GM23248 (cell line): Measurements from ENCODE around the gene ARID1B. TPM values are rescaled to one million over a fixed set of nuclear protein-coding genes. Genes with fewer than 3 reads are reported as not detected.

Source experiments
- DNase-seq: peaks from one replicate; pipeline ENCODE4 v3.0.0-alpha.2; 2015
- H2AFZ ChIP-seq: fragments of 200-600 bp; sonication (generic); 2 replicates; pipeline ENCODE4 v1.6.1; 2016; ENCODE audit warnings: antibody characterized with exemption
- H3F3A ChIP-seq: fragments of 200-600 bp; sonication (generic); 2 replicates; pipeline ENCODE4 v1.6.1; 2016; ENCODE audit warnings: mild to moderate bottlenecking, antibody characterized with exemption, mixed run types; ENCODE audit not compliant: insufficient read depth
- H3K27ac ChIP-seq: fragments of 200-600 bp; sonication (generic); 2 replicates; pipeline ENCODE4 v1.5.1; 2016; ENCODE audit warnings: mild to moderate bottlenecking
- H3K27me3 ChIP-seq: fragments of 200-600 bp; sonication (generic); replicated peaks from 2 replicates; pipeline ENCODE4 v1.6.1; 2016; ENCODE audit warnings: mild to moderate bottlenecking; ENCODE audit not compliant: insufficient read depth
- H3K36me3 ChIP-seq: fragments of 200-600 bp; sonication (generic); 2 replicates; pipeline ENCODE4 v1.6.1; 2016; ENCODE audit warnings: low read depth, mild to moderate bottlenecking
- H3K4me1 ChIP-seq: fragments of 200-600 bp; sonication (generic); 2 replicates; pipeline ENCODE4 v1.6.1; 2016; ENCODE audit warnings: mild to moderate bottlenecking; ENCODE audit not compliant: insufficient read depth
- H3K4me2 ChIP-seq: fragments of 200-600 bp; sonication (generic); one replicate; pipeline ENCODE4 v1.6.1; 2016; ENCODE audit warnings: mild to moderate bottlenecking; ENCODE audit not compliant: unreplicated experiment
- H3K4me3 ChIP-seq: fragments of 200-600 bp; sonication (generic); 2 replicates; pipeline ENCODE4 v1.5.1; 2016; ENCODE audit warnings: mild to moderate bottlenecking
- H3K79me2 ChIP-seq: fragments of 200-600 bp; sonication (generic); 2 replicates; pipeline ENCODE4 v1.6.1; 2016; ENCODE audit warnings: mild to moderate bottlenecking; ENCODE audit not compliant: insufficient read depth
- H3K9ac ChIP-seq: fragments of 200-600 bp; sonication (generic); 2 replicates; pipeline ENCODE4 v1.6.1; 2016; ENCODE audit warnings: mild to moderate bottlenecking
- H3K9me2 ChIP-seq: fragments of 200-600 bp; sonication (generic); 2 replicates; pipeline ENCODE4 v1.6.1; 2016; ENCODE audit warnings: mixed run types, mild to moderate bottlenecking, moderate library complexity; ENCODE audit not compliant: insufficient read depth
- H3K9me3 ChIP-seq: fragments of 200-600 bp; sonication (generic); one replicate; pipeline ENCODE4 v1.6.1; 2017; ENCODE audit warnings: low read depth
- H4K20me1 ChIP-seq: fragments of 200-600 bp; sonication (generic); 2 replicates; pipeline ENCODE4 v1.6.0; 2016; ENCODE audit not compliant: insufficient read depth
- EZH2 ChIP-seq: fragments of 200-600 bp; sonication (generic); IDR thresholded peaks from 2 replicates; pipeline ENCODE4 v1.6.1; 2018; ENCODE audit warnings: antibody characterized with exemption, mild to moderate bottlenecking; ENCODE audit not compliant: insufficient read depth, poor library complexity, severe bottlenecking
- EZH2phosphoT487 ChIP-seq: fragments of 200-600 bp; sonication (generic); IDR thresholded peaks from 2 replicates; pipeline ENCODE4 v1.6.1; 2018; ENCODE audit warnings: antibody characterized with exemption, moderate library complexity, mild to moderate bottlenecking, low read depth; ENCODE audit not compliant: insufficient read depth
- WGBS, 2 experiments: methylation state at CpG; one replicate each; pipeline ENCODE4 v1.1.6; 2015 to 2017; ENCODE audit warnings: low lambda C conversion rate in 2 of 2, low coverage in 1 of 2; ENCODE audit errors: missing lambda C conversion rate in 2 of 2; 5-methylcytosine and 5-hydroxymethylcytosine counted together
- in situ Hi-C: fragments of 300-500 bp; cut with MboI; formaldehyde crosslinking; loops from 2 replicates; pipeline ENCODE4 v1.15.0; 2020
- polyA plus RNA-seq: library from polyadenylated mRNA; unstranded; fragments of >200 nt; fragmentation: Nextera tagmentation; extraction: Ambion mirVana; gene quantifications from 2 replicates; pipeline ENCODE4 v1.2.1, GENCODE V29; 2016
- total RNA-seq: library from RNA; depleted of rRNA; stranded (reverse); fragments of >200 nt; shearing (Covaris generic); gene quantifications from 2 replicates; pipeline ENCODE4 v1.2.3, GENCODE V29; 2014

The ARID1B gene
- total and polyA plus RNA-seq, 2 experiments from 2014 or later, result 19.3 to 21.2 TPM

DNA sequence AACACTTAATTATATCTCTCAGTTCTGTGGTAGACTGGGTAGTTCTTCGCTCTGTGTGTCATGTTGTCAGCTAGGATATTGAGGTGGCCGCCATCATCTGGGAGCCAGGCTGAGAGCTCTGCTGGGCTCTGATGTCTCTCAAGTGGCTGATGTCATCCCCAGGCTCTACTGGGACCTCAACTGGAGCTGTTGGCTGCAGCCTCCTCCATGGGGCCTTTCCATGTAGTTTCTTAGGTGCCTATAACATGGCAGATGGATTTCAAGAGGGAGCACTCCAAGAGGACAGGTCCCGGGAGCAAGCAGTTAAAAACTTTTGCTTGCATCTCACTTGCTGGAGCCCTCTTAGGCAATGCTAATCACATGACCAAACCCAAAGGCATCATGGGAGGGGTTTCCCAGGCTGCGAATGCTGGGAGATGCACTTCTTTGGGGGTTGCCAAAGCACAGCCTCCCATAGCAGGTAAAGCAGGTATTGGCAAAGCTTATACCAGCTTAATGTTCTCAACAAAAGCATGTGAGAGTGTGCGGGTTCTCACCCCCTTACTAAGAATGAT is 416.3 kb downstream of the ARID1B start:
- no peak for DNase-seq
- H3K9ac ChIP-seq, result no peak overlapping the region
- H3K27ac ChIP-seq, result no peak overlapping the region
- H3K4me2 ChIP-seq, result no peak overlapping the region
- TF ChIP-seq EZH2phosphoT487 (no peak), EZH2 (no peak)
- H3K9me2 ChIP-seq, result no peaks in the 10 kb centered on the region
- in situ Hi-C loops, result loop anchor here (25.0 kb wide), 1 partner anchor 631 kb away; no protein-coding TSS in a partner anchor
- no peaks in the 10 kb centered on the region for H3K9me3 ChIP-seq
- H3K79me2 ChIP-seq, result no peaks in the 10 kb centered on the region
- H3K27me3 ChIP-seq, result no peaks in the 10 kb centered on the region
- H3F3A ChIP-seq, result no peaks in the 10 kb centered on the region
- peaks cover 36% of the 10 kb centered on the region for H3K36me3 ChIP-seq
- H3K4me1 ChIP-seq, result no peaks in the 10 kb centered on the region
- no peaks in the 10 kb centered on the region for H4K20me1 ChIP-seq
- no peak overlapping the region for H2AFZ ChIP-seq
- H3K4me3 ChIP-seq, result no peak overlapping the region
- WGBS, 2 experiments, result 98 to 99% methylated on average over 5 of the region's 5 CpGs

DNA sequence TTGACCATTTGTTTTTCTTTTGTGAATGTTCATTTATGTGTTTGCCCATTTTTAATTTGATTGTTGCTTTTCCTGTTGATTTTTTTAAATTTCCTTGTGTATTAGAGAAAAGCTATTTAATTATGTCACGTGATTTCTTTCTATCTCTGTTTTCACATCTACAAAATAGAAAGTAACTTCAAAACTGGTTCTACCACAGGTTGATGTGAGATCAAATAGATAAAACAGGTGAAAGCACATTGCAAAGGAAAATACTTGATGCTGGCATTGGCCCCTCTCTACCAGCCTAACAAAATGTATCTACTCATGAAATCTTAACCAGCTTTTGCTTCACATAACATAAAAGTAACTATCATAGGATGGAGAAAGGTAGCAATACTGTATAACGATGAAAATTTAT is 416.9 kb downstream of the ARID1B start:
- in situ Hi-C loops, result loop anchor here (25.0 kb wide), 1 partner anchor 632 kb away; no protein-coding TSS in a partner anchor
- H3K36me3 ChIP-seq, result peaks cover 36% of the 10 kb centered on the region
- H3K4me1 ChIP-seq, result no peaks in the 10 kb centered on the region
- no peaks in the 10 kb centered on the region for H3K9me3 ChIP-seq
- H3K9me2 ChIP-seq, result no peaks in the 10 kb centered on the region
- no peak overlapping the region for H2AFZ ChIP-seq
- TF ChIP-seq EZH2phosphoT487, result no peak
- TF ChIP-seq EZH2, result no peak
- H3K4me2 ChIP-seq, result no peak overlapping the region
- no peaks in the 10 kb centered on the region for H4K20me1 ChIP-seq
- no peaks in the 10 kb centered on the region for H3K27me3 ChIP-seq
- H3K9ac ChIP-seq, result no peak overlapping the region
- DNase-seq, result no peak
- H3K27ac ChIP-seq, result no peak overlapping the region
- H3F3A ChIP-seq, result no peaks in the 10 kb centered on the region
- no peaks in the 10 kb centered on the region for H3K79me2 ChIP-seq
- WGBS, 2 experiments, result 99 to 100% methylated on average over 2 of the region's 2 CpGs
- no peak overlapping the region for H3K4me3 ChIP-seq

DNA sequence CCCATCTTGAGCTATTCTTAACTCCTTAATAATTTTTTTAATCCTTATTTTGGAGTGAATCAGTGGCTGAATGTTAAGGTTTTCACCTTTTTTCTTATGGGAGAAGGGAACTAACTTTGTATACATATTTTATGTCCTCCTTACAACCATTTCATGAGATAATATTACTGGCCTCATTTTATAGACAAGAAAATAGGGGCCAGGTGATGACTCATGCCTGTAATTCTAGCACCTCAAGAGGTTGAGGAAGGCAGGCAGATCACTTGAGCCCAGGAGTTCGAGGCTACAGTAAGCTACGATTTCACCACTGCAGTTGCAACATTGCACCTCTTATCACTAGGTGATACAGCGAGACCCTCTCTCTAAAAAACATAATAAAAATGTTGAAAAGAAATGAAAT is 417.5 kb downstream of the ARID1B start:
- Histone ChIP-seq H4K20me1 (no peaks in the 10 kb centered on the region), H3K9me2 (no peaks in the 10 kb centered on the region), H3K9ac (no peak overlapping the region), H3K4me1 (no peaks in the 10 kb centered on the region), H3K27me3 (no peaks in the 10 kb centered on the region), H3F3A (no peaks in the 10 kb centered on the region), H3K4me3 (no peak overlapping the region), H3K79me2 (no peaks in the 10 kb centered on the region), H3K4me2 (no peak overlapping the region), H3K9me3 (no peaks in the 10 kb centered on the region), H3K36me3 (peaks cover 30% of the 10 kb centered on the region), H2AFZ (no peak overlapping the region), H3K27ac (no peak overlapping the region)
- peak; percentile 36 for DNase-seq
- 96 to 97% methylated on average over 3 of the region's 3 CpGs for WGBS, 2 experiments
- TF ChIP-seq EZH2phosphoT487, result no peak
- no peak for TF ChIP-seq EZH2
- in situ Hi-C loops, result loop anchor here (25.0 kb wide), 1 partner anchor 632 kb away; no protein-coding TSS in a partner anchor

DNA sequence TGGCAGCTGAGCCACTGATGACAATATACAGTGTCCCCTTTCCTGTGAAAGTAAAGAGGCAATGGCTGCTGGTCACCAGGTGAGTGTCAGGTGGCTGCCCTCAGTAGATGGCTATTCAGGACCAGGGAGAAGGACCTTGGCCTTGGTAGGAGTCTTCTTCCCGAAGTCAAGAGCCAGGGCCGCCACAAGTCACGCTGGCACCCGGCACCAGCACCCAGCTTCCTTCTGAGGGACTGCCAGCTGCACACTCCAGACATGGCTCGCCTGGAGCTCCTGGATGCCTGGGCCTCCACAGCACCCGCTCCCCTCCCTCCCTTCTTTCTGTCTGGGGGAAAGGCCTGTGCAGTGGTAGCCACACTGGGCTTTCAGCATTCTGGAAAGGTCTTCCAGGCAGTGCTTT is 419.2 kb downstream of the ARID1B start:
- Histone ChIP-seq H3K27ac (no peak overlapping the region), H3K4me1 (no peaks in the 10 kb centered on the region), H3K27me3 (no peaks in the 10 kb centered on the region), H4K20me1 (no peaks in the 10 kb centered on the region), H3K9me3 (no peaks in the 10 kb centered on the region), H3K4me3 (no peak overlapping the region), H3K79me2 (no peaks in the 10 kb centered on the region), H3K4me2 (no peak overlapping the region), H2AFZ (no peak overlapping the region), H3K9me2 (no peaks in the 10 kb centered on the region), H3K9ac (no peak overlapping the region), H3K36me3 (peaks cover 42% of the 10 kb centered on the region), H3F3A (no peaks in the 10 kb centered on the region)
- TF ChIP-seq EZH2, result no peak
- TF ChIP-seq EZH2phosphoT487, result no peak
- WGBS, 2 experiments, result 90 to 93% methylated on average over 6 of the region's 6 CpGs
- in situ Hi-C loops, result loop anchor here (25.0 kb wide), 1 partner anchor 634 kb away; no protein-coding TSS in a partner anchor
- no peak for DNase-seq
